ENCODE results near the gene MTMR4.

GRCh38 chr17:58487589-58488427 lies 26.6 kb downstream of the MTMR4 start, which contains the start of gene HSF5:
- TF ChIP-seq CTCF (IDR thresholded peaks at IDR 0.05): no peak
- TF ChIP-seq POLR2AphosphoS5 (IDR thresholded peaks at IDR 0.05): no peak

All from breast epithelium (tissue), 3 donors.